Testis (tissue), 2 donors: ENCODE results near the gene BTBD1.

Source experiments
- CTCF ChIP-seq, 3 experiments: fragments of 450-650 bp in 2 of 3; fragments of 200-600 bp in 1 of 3; sonication (generic) in 1 of 3; IDR thresholded peaks; one replicate each; pipeline ENCODE4 v1.5.1; 2016 to 2019; ENCODE audit warnings: antibody characterized with exemption in 3 of 3, mild to moderate bottlenecking in 2 of 3, moderate library complexity in 1 of 3
- POLR2A ChIP-seq: fragments of 450-650 bp; IDR thresholded peaks from one replicate; pipeline ENCODE4 v1.6.1; 2017; ENCODE audit warnings: antibody characterized with exemption, mild to moderate bottlenecking, moderate library complexity

- TF ChIP-seq CTCF (IDR thresholded peaks at IDR 0.05) = no peak
- no peak for TF ChIP-seq POLR2A
These were observed 43.3 kb upstream of the BTBD1 start for GRCh38 chr15:83110381-83110780.
